ENCODE results near the gene C17orf58. TPM values are rescaled to one million over a fixed set of nuclear protein-coding genes. Genes with fewer than 3 reads are reported as not detected.

Gene C17orf58
- total and polyA plus RNA-seq, 2 donors (not counting 1 experiment from before 2014, with no cell fraction given), result 1.0 to 2.8 TPM

DNA sequence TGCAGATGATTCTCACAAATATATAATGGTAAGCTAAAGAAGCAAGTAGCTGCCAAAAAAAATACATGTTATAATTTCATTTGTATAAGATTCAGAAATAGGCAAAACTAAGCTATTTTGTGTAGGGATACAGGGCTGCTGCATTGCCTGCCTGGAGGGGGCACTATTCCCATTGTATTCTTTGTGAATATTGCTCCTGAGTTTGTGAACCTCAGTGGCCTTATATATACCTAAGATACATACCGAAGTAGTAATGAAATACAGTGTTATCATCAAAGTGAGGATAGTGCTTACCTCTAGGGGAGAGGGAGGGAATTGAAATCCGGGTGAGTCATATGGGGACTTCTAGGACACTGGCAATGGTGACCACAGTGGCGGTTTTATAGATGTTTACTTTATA is 53.5 kb downstream of the C17orf58 start:
- Histone ChIP-seq H3K27ac (ENCODE audit: low read length in 2 of 2) (no peak overlapping the region), H3K4me1 (ENCODE audit: control insufficient read depth in 2 of 2, insufficient read depth in 2 of 2, low read length in 2 of 2) (no peaks in the 10 kb centered on the region), H3K36me3 (replicated peaks in 1 of 2; ENCODE audit: control extremely low read depth in 1 of 2, control insufficient read depth in 1 of 2, extremely low read depth in 1 of 2, insufficient read depth in 2 of 2, low read length in 1 of 2) (peaks cover 2 to 77% of the 10 kb centered on the region in 2 experiments), H3K9me3 (ENCODE audit: control extremely low read depth in 1 of 3, control insufficient read depth in 2 of 3, insufficient read depth in 1 of 3, low read length in 2 of 3) (no peaks in the 10 kb centered on the region), H3K9ac (ENCODE audit: low read length) (no peak overlapping the region), H2AFZ (ENCODE audit: insufficient read depth, low read depth, low read length, poor library complexity, severe bottlenecking) (no peak overlapping the region), H4K20me1 (ENCODE audit: control insufficient read depth, insufficient read depth, low read length, poor library complexity, severe bottlenecking) (no peaks in the 10 kb centered on the region), H3K27me3 (replicated peaks in 1 of 4; ENCODE audit: control extremely low read depth in 1 of 4, control insufficient read depth in 3 of 4, insufficient read depth in 4 of 4, low read length in 3 of 4) (no peaks in the 10 kb centered on the region), H3K4me2 (replicated peaks; ENCODE audit: low read depth, low read length, poor library complexity, severe bottlenecking) (no peak overlapping the region), H3K79me2 (ENCODE audit: control insufficient read depth, insufficient read depth, low read length) (no peaks in the 10 kb centered on the region), H3K4me3 (ENCODE audit: control extremely low read depth in 1 of 5, extremely low read depth in 1 of 5, insufficient read depth in 1 of 5, low read depth in 2 of 5, low read length in 4 of 5) (no peak overlapping the region)
- H3K27ac Mint-ChIP-seq, result no peak overlapping the region
- no peak for ATAC-seq (ENCODE audit: low read depth)
- no CpG with 5 or more reads among the region's 3 CpGs for WGBS (ENCODE audit: insufficient coverage)
- no peak for TF ChIP-seq EZH2 (IDR thresholded peaks at IDR 0.05; ENCODE audit: borderline replicate concordance, insufficient read depth, low read depth, low read length, poor library complexity, severe bottlenecking)
- TF ChIP-seq, protein P1, sequence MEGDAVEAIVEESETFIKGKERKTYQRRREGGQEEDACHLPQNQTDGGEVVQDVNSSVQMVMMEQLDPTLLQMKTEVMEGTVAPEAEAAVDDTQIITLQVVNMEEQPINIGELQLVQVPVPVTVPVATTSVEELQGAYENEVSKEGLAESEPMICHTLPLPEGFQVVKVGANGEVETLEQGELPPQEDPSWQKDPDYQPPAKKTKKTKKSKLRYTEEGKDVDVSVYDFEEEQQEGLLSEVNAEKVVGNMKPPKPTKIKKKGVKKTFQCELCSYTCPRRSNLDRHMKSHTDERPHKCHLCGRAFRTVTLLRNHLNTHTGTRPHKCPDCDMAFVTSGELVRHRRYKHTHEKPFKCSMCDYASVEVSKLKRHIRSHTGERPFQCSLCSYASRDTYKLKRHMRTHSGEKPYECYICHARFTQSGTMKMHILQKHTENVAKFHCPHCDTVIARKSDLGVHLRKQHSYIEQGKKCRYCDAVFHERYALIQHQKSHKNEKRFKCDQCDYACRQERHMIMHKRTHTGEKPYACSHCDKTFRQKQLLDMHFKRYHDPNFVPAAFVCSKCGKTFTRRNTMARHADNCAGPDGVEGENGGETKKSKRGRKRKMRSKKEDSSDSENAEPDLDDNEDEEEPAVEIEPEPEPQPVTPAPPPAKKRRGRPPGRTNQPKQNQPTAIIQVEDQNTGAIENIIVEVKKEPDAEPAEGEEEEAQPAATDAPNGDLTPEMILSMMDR (IDR thresholded peaks at IDR 0.05), result peak; percentile 42
- no peak for DNase-seq
- no peaks in the 10 kb centered on the region for H3K27me3 Mint-ChIP-seq
- CTCF ChIA-PET, result interaction anchor here (0.8 to 2.1 kb wide), 5 partner anchors 9 to 33 kb away, joined by 3 to 6 read pairs (median 4); no protein-coding TSS in a partner anchor
- intact Hi-C loops (cut with micrococcal nuclease), result loop anchor here (10.0 kb wide), 1 partner anchor 58 kb away; no protein-coding TSS in a partner anchor
- no peaks in the 10 kb centered on the region for H3K4me1 Mint-ChIP-seq
- POLR2A ChIA-PET, result no interaction called here
- no peaks in the 10 kb centered on the region for H3K9me3 Mint-ChIP-seq (ENCODE audit: insufficient read depth)
- H3K4me3 Mint-ChIP-seq, result no peak overlapping the region

Small RNAs within 50 kb of the gene (small RNA-seq; reads per million reads assigned to genes)
- not detected for gene RN7SL622P (ENCODE audit: insufficient read length, low read depth, low replicate concordance)

Other genes with a start within 250 kb of the C17orf58 start
- 376 and 390 TPM in 2 replicates for gene BPTF, start 171.0 kb downstream of the C17orf58 start, total RNA-seq
- 71.9 and 76.0 TPM in 2 replicates for gene BPTF, start 171.0 kb downstream of the C17orf58 start, polyA plus RNA-seq
- 20.0 and 21.2 TPM in 2 replicates for gene KPNA2, start 39.3 kb upstream of the C17orf58 start, total RNA-seq
- gene KPNA2, start 39.3 kb upstream of the C17orf58 start, polyA plus RNA-seq, result 25.2 and 30.3 TPM in 2 replicates

All from B cell (primary cell).